GM23338 (cell line): Measurements from ENCODE around the gene PPP5C. TPM values are rescaled to one million over a fixed set of nuclear protein-coding genes. Genes with fewer than 3 reads are reported as not detected.

Experiments
- ATAC-seq: fragments of 200-7000 bp; cut with Tn5 transposase; 3 replicates; pipeline ENCODE4 v1.9.1; 2020
- DNase-seq: peaks from one replicate; pipeline ENCODE4 v3.0.0-alpha.2; 2015; ENCODE audit warnings: low spot score
- H2AFZ ChIP-seq: fragments of 200-600 bp; sonication (generic); 2 replicates; pipeline ENCODE4 v1.8.0; 2016; ENCODE audit warnings: antibody characterized with exemption, mild to moderate bottlenecking, moderate library complexity
- H3F3A ChIP-seq: fragments of 200-600 bp; sonication (generic); replicated peaks from 2 replicates; pipeline ENCODE4 v1.8.0; 2017; ENCODE audit warnings: antibody characterized with exemption, mixed run types, low read depth
- H3K27ac ChIP-seq: fragments of 200-600 bp; sonication (generic); 2 replicates; pipeline ENCODE4 v1.6.1; 2016; ENCODE audit warnings: low read depth
- H3K27me3 ChIP-seq: fragments of 200-600 bp; sonication (generic); 2 replicates; pipeline ENCODE4 v1.8.0; 2016; ENCODE audit warnings: mild to moderate bottlenecking, mixed run types, moderate library complexity; ENCODE audit not compliant: insufficient read depth
- H3K36me3 ChIP-seq: fragments of 200-600 bp; sonication (generic); 2 replicates; pipeline ENCODE4 v1.8.0; 2016; ENCODE audit warnings: mild to moderate bottlenecking; ENCODE audit not compliant: insufficient read depth
- H3K4me1 ChIP-seq: fragments of 200-600 bp; sonication (generic); 2 replicates; pipeline ENCODE4 v1.8.0; 2016; ENCODE audit warnings: mild to moderate bottlenecking, moderate library complexity; ENCODE audit not compliant: insufficient read depth
- H3K4me2 ChIP-seq: fragments of 200-600 bp; sonication (generic); 2 replicates; pipeline ENCODE4 v1.7.1; 2017; ENCODE audit warnings: mixed run types
- H3K4me3 ChIP-seq: fragments of 200-600 bp; sonication (generic); 2 replicates; pipeline ENCODE4 v1.6.1; 2016; ENCODE audit warnings: mixed run types
- H3K79me2 ChIP-seq: fragments of 200-600 bp; sonication (generic); replicated peaks from 2 replicates; pipeline ENCODE4 v1.8.0; 2017; ENCODE audit warnings: mild to moderate bottlenecking; ENCODE audit not compliant: insufficient read depth
- H3K9me2 ChIP-seq: fragments of 200-600 bp; sonication (generic); 2 replicates; pipeline ENCODE4 v1.8.0; 2017; ENCODE audit not compliant: insufficient read depth
- H4K20me1 ChIP-seq: fragments of 200-600 bp; sonication (generic); replicated peaks from 2 replicates; pipeline ENCODE4 v1.8.0; 2017; ENCODE audit warnings: mild to moderate bottlenecking; ENCODE audit not compliant: insufficient read depth
- H3K27ac Mint-ChIP-seq: 2 replicates; pipeline ENCODE4 v1.8.0; 2020; ENCODE audit warnings: inconsistent platforms, mild to moderate bottlenecking, moderate library complexity, mixed read lengths
- H3K27me3 Mint-ChIP-seq: 3 replicates; pipeline ENCODE4 v1.8.0; 2022; ENCODE audit warnings: low read depth, mild to moderate bottlenecking, moderate library complexity, mixed read lengths, inconsistent platforms; ENCODE audit not compliant: insufficient read depth, poor library complexity
- H3K36me3 Mint-ChIP-seq: 3 replicates; pipeline ENCODE4 v1.8.0; 2021; ENCODE audit warnings: low read depth, mild to moderate bottlenecking, inconsistent platforms, moderate library complexity, mixed read lengths
- H3K4me1 Mint-ChIP-seq: 3 replicates; pipeline ENCODE4 v1.8.0; 2020; ENCODE audit warnings: mild to moderate bottlenecking, inconsistent platforms, mixed read lengths
- H3K4me3 Mint-ChIP-seq: 3 replicates; pipeline ENCODE4 v1.8.0; 2021; ENCODE audit warnings: moderate library complexity, mild to moderate bottlenecking, inconsistent platforms, mixed read lengths
- H3K9me3 Mint-ChIP-seq: 3 replicates; pipeline ENCODE4 v1.8.0; 2020; ENCODE audit warnings: moderate library complexity, mild to moderate bottlenecking, inconsistent platforms, mixed read lengths
- EZH2phosphoT487 ChIP-seq: fragments of 200-600 bp; sonication (generic); IDR thresholded peaks from one replicate; pipeline ENCODE4 v1.8.1; 2018; ENCODE audit warnings: antibody characterized with exemption; ENCODE audit not compliant: unreplicated experiment
- STAT1 ChIP-seq: IDR thresholded peaks from one replicate; pipeline ENCODE4 v1.6.1; 2016; ENCODE audit warnings: antibody characterized with exemption; ENCODE audit not compliant: unreplicated experiment
- ZNF114 ChIP-seq: fragments of 250-450 bp; sonication (Bioruptor Pico); IDR thresholded peaks from 2 replicates; pipeline ENCODE4 v1.5.0; 2020; ENCODE audit warnings: mild to moderate bottlenecking, moderate library complexity
- ZNF331 ChIP-seq: fragments of 250-450 bp; sonication (Bioruptor Pico); IDR thresholded peaks from 2 replicates; pipeline ENCODE4 v1.5.0; 2020; ENCODE audit warnings: low read depth, mild to moderate bottlenecking, moderate library complexity
- polyA plus RNA-seq: library from polyadenylated mRNA; unstranded; fragments of >200 nt; fragmentation: Nextera tagmentation; extraction: Ambion mirVana; gene quantifications from 2 replicates; pipeline ENCODE4 v1.2.1, GENCODE V29; 2016
- total RNA-seq: library from RNA; depleted of rRNA; stranded (reverse); fragments of >200 nt; shearing (Covaris generic); gene quantifications from 2 replicates; pipeline ENCODE4 v1.2.3, GENCODE V29; 2014
- TF ChIP-seq, protein P1 (sequence below): IDR thresholded peaks from 2 replicates; pipeline ENCODE4 v1.6.1; 2016; ENCODE audit warnings: antibody characterized with exemption
- TF ChIP-seq, protein P2 (sequence below): IDR thresholded peaks from one replicate; pipeline ENCODE4 v1.6.1; 2018; ENCODE audit warnings: antibody characterized with exemption; ENCODE audit not compliant: unreplicated experiment
- TF ChIP-seq, protein P3 (sequence below): fragments of 250-450 bp; sonication (Bioruptor Pico); IDR thresholded peaks from 2 replicates; pipeline ENCODE4 v1.5.0; 2020; ENCODE audit warnings: mild to moderate bottlenecking, moderate library complexity
- TF ChIP-seq, protein P4 (sequence below), 2 experiments: fragments of 200-600 bp in 1 of 2; sonication (generic) in 1 of 2; conservative IDR thresholded peaks; 2 replicates each; pipeline versions ENCODE4 v1.5.1 to v1.6.1; 2016 to 2017; ENCODE audit warnings: antibody characterized with exemption in 2 of 2, low read depth in 2 of 2, mild to moderate bottlenecking in 2 of 2, moderate library complexity in 1 of 2

The PPP5C gene
- total and polyA plus RNA-seq, 2 experiments from 2014 or later = 51.6 to 123 TPM

DNA sequence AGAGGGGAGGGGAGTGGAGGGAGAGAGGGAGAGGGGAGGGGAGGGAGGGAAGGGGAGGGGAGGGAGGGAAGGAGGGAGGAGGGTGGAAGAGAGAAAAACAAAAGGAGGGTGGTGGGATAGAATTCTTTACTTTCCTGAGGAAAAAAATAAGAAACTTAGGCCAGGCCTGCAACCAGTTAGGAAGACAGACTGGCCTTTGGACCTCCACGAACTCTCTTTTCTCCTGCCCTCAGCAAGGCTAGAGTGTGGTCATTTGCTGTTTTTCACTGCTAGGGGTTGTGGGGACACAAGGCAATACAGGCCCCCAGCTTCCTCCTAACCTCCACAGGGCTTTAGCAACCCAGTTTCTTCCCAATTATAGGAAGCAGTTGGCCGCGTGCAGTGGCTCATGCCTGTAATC is 62.3 kb downstream of the PPP5C start:
- Histone ChIP-seq H3K9me2 (no peaks in the 10 kb centered on the region), H3K27ac (0 out of 2 replicates have a peak overlapping the region, but pooled peaks have one; percentile 50), H3K36me3 (no peaks in the 10 kb centered on the region), H3F3A (peaks cover 10% of the 10 kb centered on the region; the same call in 1 of the 2 replicates), H2AFZ (no peak overlapping the region), H4K20me1 (peaks cover 16% of the 10 kb centered on the region), H3K4me1 (peaks cover 31% of the 10 kb centered on the region), H3K79me2 (peaks cover 28% of the 10 kb centered on the region), H3K4me3 (no peak overlapping the region), H3K27me3 (peaks cover 55% of the 10 kb centered on the region), H3K4me2 (no peak overlapping the region)
- Mint-ChIP-seq H3K4me3 (no peak overlapping the region), H3K27me3 (peaks cover 52% of the 10 kb centered on the region), H3K36me3 (peaks cover 19% of the 10 kb centered on the region), H3K27ac (no peak overlapping the region), H3K9me3 (peaks cover 3% of the 10 kb centered on the region; the same call in 2 of the 3 replicates), H3K4me1 (peaks cover 45% of the 10 kb centered on the region)
- TF ChIP-seq, protein P1, sequence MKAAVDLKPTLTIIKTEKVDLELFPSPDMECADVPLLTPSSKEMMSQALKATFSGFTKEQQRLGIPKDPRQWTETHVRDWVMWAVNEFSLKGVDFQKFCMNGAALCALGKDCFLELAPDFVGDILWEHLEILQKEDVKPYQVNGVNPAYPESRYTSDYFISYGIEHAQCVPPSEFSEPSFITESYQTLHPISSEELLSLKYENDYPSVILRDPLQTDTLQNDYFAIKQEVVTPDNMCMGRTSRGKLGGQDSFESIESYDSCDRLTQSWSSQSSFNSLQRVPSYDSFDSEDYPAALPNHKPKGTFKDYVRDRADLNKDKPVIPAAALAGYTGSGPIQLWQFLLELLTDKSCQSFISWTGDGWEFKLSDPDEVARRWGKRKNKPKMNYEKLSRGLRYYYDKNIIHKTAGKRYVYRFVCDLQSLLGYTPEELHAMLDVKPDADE = no peak
- TF ChIP-seq ZNF114 (CRISPR knock-in tag) = no peak
- TF ChIP-seq, protein P2, sequence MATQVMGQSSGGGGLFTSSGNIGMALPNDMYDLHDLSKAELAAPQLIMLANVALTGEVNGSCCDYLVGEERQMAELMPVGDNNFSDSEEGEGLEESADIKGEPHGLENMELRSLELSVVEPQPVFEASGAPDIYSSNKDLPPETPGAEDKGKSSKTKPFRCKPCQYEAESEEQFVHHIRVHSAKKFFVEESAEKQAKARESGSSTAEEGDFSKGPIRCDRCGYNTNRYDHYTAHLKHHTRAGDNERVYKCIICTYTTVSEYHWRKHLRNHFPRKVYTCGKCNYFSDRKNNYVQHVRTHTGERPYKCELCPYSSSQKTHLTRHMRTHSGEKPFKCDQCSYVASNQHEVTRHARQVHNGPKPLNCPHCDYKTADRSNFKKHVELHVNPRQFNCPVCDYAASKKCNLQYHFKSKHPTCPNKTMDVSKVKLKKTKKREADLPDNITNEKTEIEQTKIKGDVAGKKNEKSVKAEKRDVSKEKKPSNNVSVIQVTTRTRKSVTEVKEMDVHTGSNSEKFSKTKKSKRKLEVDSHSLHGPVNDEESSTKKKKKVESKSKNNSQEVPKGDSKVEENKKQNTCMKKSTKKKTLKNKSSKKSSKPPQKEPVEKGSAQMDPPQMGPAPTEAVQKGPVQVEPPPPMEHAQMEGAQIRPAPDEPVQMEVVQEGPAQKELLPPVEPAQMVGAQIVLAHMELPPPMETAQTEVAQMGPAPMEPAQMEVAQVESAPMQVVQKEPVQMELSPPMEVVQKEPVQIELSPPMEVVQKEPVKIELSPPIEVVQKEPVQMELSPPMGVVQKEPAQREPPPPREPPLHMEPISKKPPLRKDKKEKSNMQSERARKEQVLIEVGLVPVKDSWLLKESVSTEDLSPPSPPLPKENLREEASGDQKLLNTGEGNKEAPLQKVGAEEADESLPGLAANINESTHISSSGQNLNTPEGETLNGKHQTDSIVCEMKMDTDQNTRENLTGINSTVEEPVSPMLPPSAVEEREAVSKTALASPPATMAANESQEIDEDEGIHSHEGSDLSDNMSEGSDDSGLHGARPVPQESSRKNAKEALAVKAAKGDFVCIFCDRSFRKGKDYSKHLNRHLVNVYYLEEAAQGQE = no peak
- no peak for TF ChIP-seq EZH2phosphoT487
- TF ChIP-seq, protein P3, sequence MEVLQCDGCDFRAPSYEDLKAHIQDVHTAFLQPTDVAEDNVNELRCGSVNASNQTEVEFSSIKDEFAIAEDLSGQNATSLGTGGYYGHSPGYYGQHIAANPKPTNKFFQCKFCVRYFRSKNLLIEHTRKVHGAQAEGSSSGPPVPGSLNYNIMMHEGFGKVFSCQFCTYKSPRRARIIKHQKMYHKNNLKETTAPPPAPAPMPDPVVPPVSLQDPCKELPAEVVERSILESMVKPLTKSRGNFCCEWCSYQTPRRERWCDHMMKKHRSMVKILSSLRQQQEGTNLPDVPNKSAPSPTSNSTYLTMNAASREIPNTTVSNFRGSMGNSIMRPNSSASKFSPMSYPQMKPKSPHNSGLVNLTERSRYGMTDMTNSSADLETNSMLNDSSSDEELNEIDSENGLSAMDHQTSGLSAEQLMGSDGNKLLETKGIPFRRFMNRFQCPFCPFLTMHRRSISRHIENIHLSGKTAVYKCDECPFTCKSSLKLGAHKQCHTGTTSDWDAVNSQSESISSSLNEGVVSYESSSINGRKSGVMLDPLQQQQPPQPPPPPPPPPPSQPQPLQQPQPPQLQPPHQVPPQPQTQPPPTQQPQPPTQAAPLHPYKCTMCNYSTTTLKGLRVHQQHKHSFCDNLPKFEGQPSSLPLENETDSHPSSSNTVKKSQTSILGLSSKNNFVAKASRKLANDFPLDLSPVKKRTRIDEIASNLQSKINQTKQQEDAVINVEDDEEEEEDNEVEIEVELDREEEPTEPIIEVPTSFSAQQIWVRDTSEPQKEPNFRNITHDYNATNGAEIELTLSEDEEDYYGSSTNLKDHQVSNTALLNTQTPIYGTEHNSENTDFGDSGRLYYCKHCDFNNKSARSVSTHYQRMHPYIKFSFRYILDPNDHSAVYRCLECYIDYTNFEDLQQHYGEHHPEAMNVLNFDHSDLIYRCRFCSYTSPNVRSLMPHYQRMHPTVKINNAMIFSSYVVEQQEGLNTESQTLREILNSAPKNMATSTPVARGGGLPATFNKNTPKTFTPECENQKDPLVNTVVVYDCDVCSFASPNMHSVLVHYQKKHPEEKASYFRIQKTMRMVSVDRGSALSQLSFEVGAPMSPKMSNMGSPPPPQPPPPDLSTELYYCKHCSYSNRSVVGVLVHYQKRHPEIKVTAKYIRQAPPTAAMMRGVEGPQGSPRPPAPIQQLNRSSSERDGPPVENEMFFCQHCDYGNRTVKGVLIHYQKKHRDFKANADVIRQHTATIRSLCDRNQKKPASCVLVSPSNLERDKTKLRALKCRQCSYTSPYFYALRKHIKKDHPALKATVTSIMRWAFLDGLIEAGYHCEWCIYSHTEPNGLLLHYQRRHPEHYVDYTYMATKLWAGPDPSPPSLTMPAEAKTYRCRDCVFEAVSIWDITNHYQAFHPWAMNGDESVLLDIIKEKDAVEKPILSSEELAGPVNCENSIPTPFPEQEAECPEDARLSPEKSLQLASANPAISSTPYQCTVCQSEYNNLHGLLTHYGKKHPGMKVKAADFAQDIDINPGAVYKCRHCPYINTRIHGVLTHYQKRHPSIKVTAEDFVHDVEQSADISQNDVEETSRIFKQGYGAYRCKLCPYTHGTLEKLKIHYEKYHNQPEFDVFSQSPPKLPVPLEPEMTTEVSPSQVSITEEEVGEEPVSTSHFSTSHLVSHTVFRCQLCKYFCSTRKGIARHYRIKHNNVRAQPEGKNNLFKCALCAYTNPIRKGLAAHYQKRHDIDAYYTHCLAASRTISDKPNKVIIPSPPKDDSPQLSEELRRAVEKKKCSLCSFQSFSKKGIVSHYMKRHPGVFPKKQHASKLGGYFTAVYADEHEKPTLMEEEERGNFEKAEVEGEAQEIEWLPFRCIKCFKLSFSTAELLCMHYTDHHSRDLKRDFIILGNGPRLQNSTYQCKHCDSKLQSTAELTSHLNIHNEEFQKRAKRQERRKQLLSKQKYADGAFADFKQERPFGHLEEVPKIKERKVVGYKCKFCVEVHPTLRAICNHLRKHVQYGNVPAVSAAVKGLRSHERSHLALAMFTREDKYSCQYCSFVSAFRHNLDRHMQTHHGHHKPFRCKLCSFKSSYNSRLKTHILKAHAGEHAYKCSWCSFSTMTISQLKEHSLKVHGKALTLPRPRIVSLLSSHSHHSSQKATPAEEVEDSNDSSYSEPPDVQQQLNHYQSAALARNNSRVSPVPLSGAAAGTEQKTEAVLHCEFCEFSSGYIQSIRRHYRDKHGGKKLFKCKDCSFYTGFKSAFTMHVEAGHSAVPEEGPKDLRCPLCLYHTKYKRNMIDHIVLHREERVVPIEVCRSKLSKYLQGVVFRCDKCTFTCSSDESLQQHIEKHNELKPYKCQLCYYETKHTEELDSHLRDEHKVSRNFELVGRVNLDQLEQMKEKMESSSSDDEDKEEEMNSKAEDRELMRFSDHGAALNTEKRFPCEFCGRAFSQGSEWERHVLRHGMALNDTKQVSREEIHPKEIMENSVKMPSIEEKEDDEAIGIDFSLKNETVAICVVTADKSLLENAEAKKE (CRISPR knock-in tag) = no peak
- TF ChIP-seq, protein P4, sequence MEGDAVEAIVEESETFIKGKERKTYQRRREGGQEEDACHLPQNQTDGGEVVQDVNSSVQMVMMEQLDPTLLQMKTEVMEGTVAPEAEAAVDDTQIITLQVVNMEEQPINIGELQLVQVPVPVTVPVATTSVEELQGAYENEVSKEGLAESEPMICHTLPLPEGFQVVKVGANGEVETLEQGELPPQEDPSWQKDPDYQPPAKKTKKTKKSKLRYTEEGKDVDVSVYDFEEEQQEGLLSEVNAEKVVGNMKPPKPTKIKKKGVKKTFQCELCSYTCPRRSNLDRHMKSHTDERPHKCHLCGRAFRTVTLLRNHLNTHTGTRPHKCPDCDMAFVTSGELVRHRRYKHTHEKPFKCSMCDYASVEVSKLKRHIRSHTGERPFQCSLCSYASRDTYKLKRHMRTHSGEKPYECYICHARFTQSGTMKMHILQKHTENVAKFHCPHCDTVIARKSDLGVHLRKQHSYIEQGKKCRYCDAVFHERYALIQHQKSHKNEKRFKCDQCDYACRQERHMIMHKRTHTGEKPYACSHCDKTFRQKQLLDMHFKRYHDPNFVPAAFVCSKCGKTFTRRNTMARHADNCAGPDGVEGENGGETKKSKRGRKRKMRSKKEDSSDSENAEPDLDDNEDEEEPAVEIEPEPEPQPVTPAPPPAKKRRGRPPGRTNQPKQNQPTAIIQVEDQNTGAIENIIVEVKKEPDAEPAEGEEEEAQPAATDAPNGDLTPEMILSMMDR (conservative IDR thresholded peaks at IDR 0.05; ENCODE audit: low read depth in 2 of 2) = no peak
- TF ChIP-seq STAT1 = no peak
- TF ChIP-seq ZNF331 = no peak
- no peak for DNase-seq
- ATAC-seq = no peak
